IPS DF 6.9 (cell line): Measurements from ENCODE around the gene PDZRN4.

Source experiments
- DNase-seq: peaks from one replicate; pipeline ENCODE4 v3.0.0-alpha.2; 2013; ENCODE audit warnings: low read depth, low spot score
- H3K27ac ChIP-seq: one replicate; pipeline ENCODE4 v1.5.1; 2013; ENCODE audit warnings: low read length, control low read depth
- H3K27me3 ChIP-seq: 2 replicates; pipeline ENCODE4 v1.6.1; 2013; ENCODE audit warnings: mild to moderate bottlenecking, low read length; ENCODE audit not compliant: control insufficient read depth, insufficient read depth
- H3K36me3 ChIP-seq: 2 replicates; pipeline ENCODE4 v1.6.1; 2013; ENCODE audit warnings: low read length; ENCODE audit not compliant: control insufficient read depth, insufficient read depth
- H3K4me1 ChIP-seq: 2 replicates; pipeline ENCODE4 v1.6.1; 2013; ENCODE audit warnings: low read length; ENCODE audit not compliant: control insufficient read depth, insufficient read depth
- H3K4me3 ChIP-seq: 2 replicates; pipeline ENCODE4 v1.5.1; 2013; ENCODE audit warnings: mild to moderate bottlenecking, low read length
- H3K9me3 ChIP-seq: 2 replicates; pipeline ENCODE4 v1.6.1; 2013; ENCODE audit warnings: low read length, inconsistent platforms; ENCODE audit not compliant: control insufficient read depth, insufficient read depth
- WGBS: extraction: QIAGEN DNeasy Blood & Tissue Kit; methylation state at CpG from one replicate; pipeline ENCODE4 v1.1.7; 2013; ENCODE audit warnings: mixed read lengths, missing lambda C conversion rate; ENCODE audit not compliant: insufficient read length, insufficient coverage; 5-methylcytosine and 5-hydroxymethylcytosine counted together

Gene PDZRN4

GRCh38 chr12:41486718-41487117, 298.6 kb downstream of the PDZRN4 start:
- Histone ChIP-seq H3K4me3 (no peak overlapping the region), H3K27me3 (no peaks in the 10 kb centered on the region), H3K9me3 (no peaks in the 10 kb centered on the region), H3K36me3 (no peaks in the 10 kb centered on the region), H3K27ac (no peak overlapping the region), H3K4me1 (no peaks in the 10 kb centered on the region)
- no peak for DNase-seq
- no CpG with 5 or more reads among the region's 2 CpGs for WGBS

DNA sequence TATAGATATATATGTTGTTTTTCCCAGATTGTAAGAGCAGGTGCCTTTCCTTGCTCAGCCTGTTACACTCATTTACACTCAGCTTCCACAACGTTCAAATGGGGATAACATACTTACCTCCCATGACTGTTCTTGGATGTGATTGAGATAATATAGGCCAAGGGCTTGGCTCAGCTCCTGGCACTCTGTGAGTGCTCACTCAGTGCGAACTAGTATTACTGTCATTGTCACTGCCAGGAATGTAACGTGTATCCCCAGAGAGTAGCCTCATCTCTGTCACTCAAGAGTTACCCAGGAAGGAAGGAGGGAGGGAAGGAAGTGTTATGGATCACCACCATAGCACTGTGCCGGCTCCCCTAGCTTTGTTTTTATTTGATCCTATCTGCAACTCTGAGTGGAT, 307.9 kb downstream of the PDZRN4 start:
- no CpG with 5 or more reads among the region's 4 CpGs for WGBS
- Histone ChIP-seq H3K4me3 (no peak overlapping the region), H3K9me3 (no peaks in the 10 kb centered on the region), H3K27ac (no peak overlapping the region), H3K4me1 (no peaks in the 10 kb centered on the region), H3K27me3 (no peaks in the 10 kb centered on the region), H3K36me3 (no peaks in the 10 kb centered on the region)
- no peak for DNase-seq

GRCh38 chr12:41497409-41497808, 309.3 kb downstream of the PDZRN4 start:
- Histone ChIP-seq H3K27ac (no peak overlapping the region), H3K36me3 (no peaks in the 10 kb centered on the region), H3K27me3 (no peaks in the 10 kb centered on the region), H3K9me3 (no peaks in the 10 kb centered on the region), H3K4me3 (no peak overlapping the region), H3K4me1 (no peaks in the 10 kb centered on the region)
- no peak for DNase-seq
- no CpG with 5 or more reads among the region's 2 CpGs for WGBS

DNA sequence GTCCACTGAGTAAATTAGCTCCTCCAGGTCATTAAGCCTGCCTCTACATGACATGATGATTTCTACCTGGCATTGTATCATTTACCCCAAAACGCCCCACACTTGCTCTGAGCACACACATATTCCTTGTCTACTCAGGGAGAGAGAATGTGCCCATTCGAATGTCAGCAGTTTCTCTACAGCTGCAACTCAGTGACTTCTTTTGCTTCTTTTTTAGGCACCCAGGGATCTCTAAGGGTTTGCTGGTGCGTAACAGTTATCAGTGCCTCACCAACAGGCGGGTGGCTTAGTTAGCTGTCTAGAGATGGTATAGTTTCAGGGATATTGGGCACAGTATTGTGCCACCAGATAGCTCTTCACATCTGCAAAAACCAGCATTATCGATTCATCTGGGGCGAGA, 316.9 kb downstream of the PDZRN4 start:
- DNase-seq = no peak
- H3K4me3 ChIP-seq = no peak overlapping the region
- no CpG with 5 or more reads among the region's 6 CpGs for WGBS

GRCh38 chr12:41507286-41507685, 319.2 kb downstream of the PDZRN4 start:
- Histone ChIP-seq H3K27ac (no peak overlapping the region), H3K27me3 (no peaks in the 10 kb centered on the region), H3K9me3 (no peaks in the 10 kb centered on the region), H3K36me3 (no peaks in the 10 kb centered on the region), H3K4me1 (no peaks in the 10 kb centered on the region), H3K4me3 (no peak overlapping the region)
- DNase-seq = no peak
- no CpG with 5 or more reads among the region's 3 CpGs for WGBS

More for the DNA sequence above, 316.9 kb downstream of the PDZRN4 start:
- Histone ChIP-seq H3K4me1 (no peaks in the 10 kb centered on the region), H3K27ac (no peak overlapping the region), H3K9me3 (no peaks in the 10 kb centered on the region), H3K36me3 (no peaks in the 10 kb centered on the region), H3K27me3 (no peaks in the 10 kb centered on the region)

DNA sequence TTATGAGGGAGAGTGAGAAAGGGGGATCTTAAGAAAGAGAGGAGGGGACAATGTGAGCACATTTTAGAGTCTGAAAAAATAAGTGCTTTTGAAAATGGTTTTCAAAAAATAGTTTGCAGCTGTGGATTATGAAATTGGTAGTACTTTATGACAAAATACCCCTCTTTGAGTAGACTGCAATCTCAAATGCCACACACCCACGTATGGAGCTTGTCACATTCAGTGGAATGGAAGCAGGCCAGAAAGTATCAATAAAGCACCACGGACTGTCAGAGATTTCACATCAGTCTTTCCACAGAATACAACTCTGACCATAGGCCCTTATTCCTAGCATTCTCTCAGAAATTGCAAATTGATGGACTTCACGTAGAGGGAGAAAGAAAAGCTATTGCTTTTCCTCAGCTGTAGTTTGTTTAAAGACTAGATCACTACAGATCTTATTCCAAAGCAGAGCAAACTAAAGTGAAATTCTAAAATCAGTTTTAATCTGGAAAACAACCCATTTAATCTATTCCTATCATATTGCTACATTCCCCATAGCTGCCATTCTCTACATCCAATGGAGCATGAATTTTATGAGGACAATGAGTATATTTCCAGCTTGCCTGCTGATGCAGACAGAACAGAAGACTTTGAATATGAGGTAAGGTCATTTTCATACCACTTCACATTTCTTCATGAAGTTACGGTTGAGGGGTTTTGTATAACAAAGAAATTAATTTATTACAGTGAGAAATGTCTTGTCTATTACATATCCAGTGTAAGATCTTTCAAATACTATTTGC, 321.3 kb downstream of the PDZRN4 start:
- no peaks in the 10 kb centered on the region for H3K36me3 ChIP-seq
- no peaks in the 10 kb centered on the region for H3K4me1 ChIP-seq
- no CpG with 5 or more reads among the region's 4 CpGs for WGBS
- DNase-seq = no peak
- no peak overlapping the region for H3K4me3 ChIP-seq
- no peak overlapping the region for H3K27ac ChIP-seq
- no peaks in the 10 kb centered on the region for H3K9me3 ChIP-seq
- no peaks in the 10 kb centered on the region for H3K27me3 ChIP-seq

DNA sequence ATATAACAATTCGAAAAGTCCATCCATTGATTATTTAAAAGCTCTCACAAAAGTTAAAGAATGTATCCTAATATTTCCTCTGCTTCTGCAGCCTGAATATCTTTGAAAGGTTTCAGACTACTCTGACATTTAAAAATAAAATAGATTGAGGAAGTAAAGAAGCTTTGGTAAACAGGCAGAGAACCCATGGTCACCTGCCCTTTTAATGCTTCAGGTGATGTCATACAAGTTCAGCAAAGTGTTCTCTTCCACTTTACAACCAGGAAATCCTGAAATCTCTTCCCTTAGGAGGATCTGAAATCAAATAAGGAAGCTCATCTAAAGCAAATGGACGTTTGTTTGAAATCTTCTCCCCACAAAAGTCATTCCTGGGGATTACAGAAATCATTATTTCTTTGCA, 322.4 kb downstream of the PDZRN4 start:
- Histone ChIP-seq H3K36me3 (no peaks in the 10 kb centered on the region), H3K9me3 (no peaks in the 10 kb centered on the region), H3K4me3 (no peak overlapping the region), H3K4me1 (no peaks in the 10 kb centered on the region), H3K27ac (no peak overlapping the region), H3K27me3 (no peaks in the 10 kb centered on the region)
- no peak for DNase-seq
- no CpG with 5 or more reads among the region's 2 CpGs for WGBS

GRCh38 chr12:41511247-41511646, 323.1 kb downstream of the PDZRN4 start:
- no peaks in the 10 kb centered on the region for H3K4me1 ChIP-seq
- no peak overlapping the region for H3K27ac ChIP-seq
- H3K9me3 ChIP-seq = no peaks in the 10 kb centered on the region
- no peaks in the 10 kb centered on the region for H3K27me3 ChIP-seq
- no CpG with 5 or more reads among the region's 1 CpG for WGBS
- no peak overlapping the region for H3K4me3 ChIP-seq
- H3K36me3 ChIP-seq = no peaks in the 10 kb centered on the region
- no peak for DNase-seq

DNA sequence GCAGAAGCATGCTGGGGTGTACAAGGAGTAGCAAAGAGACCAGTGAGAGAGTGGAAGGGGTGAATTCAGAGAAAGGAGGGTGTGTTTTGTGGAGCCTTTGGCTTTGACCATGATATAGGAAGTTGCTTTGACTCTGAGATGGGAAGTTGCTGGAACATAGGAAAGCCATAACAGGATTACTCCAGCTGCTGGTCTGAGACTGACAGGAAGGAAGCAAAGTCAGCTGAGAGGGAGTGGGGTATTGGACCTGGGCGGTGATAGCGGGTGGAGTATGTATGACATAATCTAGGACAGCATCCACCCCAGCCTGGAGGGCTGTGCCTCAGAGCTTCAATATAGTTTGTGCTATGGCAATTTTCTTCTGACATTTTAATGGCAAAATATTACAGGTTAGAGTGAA, 324.4 kb downstream of the PDZRN4 start:
- DNase-seq = no peak
- H3K4me3 ChIP-seq = no peak overlapping the region
- H3K27ac ChIP-seq = no peak overlapping the region
- WGBS = no CpG with 5 or more reads among the region's 2 CpGs
- no peaks in the 10 kb centered on the region for H3K9me3 ChIP-seq
- no peaks in the 10 kb centered on the region for H3K36me3 ChIP-seq
- no peaks in the 10 kb centered on the region for H3K27me3 ChIP-seq
- no peaks in the 10 kb centered on the region for H3K4me1 ChIP-seq

DNA sequence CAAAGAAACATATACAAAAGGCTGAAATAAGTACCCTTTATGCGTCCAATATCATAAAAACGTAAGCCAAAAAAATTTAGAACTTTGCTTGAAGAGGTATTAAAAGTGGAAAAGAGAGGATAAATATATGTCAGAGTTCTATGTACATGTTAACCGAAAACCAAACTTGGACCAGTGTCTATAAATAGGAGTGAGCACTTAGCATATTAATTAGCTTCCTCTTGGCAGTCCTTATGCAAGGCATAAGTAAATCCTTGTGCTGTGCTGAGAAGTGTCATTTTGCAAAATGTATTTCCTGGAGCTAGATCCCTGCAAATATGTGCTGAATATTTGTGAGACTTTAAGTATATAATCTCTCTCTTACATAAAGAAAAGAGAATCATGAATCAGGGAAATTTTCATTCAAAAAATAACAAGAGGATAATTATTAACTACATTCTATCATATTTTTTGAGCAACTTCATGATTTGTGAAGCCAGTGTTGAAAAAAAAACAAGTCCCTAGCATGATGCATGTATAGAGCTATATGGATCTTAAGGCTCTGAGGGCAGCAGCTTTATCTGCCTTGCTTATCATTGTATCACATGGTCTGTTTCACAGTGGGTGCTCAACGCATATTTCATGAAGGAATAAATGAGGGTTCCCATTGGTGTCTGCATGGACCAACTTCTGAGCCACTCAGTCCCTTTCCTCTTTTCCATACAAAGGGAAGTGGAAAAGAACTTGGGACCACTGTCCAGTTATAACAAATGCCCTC, 326.1 kb downstream of the PDZRN4 start:
- H3K27ac ChIP-seq = no peak overlapping the region
- H3K4me3 ChIP-seq = no peak overlapping the region
- H3K27me3 ChIP-seq = no peaks in the 10 kb centered on the region
- no peak for DNase-seq
- no peaks in the 10 kb centered on the region for H3K36me3 ChIP-seq
- no peaks in the 10 kb centered on the region for H3K9me3 ChIP-seq
- no CpG with 5 or more reads among the region's 4 CpGs for WGBS
- H3K4me1 ChIP-seq = no peaks in the 10 kb centered on the region
